ENCODE data around the gene PLAU. TPM values are rescaled to one million over a fixed set of nuclear protein-coding genes. Genes with fewer than 3 reads are reported as not detected.

The PLAU gene
- total and polyA plus RNA-seq, 3 donors from 2014 or later = 0.87 to 13.6 (median 1.7) TPM

DNA sequence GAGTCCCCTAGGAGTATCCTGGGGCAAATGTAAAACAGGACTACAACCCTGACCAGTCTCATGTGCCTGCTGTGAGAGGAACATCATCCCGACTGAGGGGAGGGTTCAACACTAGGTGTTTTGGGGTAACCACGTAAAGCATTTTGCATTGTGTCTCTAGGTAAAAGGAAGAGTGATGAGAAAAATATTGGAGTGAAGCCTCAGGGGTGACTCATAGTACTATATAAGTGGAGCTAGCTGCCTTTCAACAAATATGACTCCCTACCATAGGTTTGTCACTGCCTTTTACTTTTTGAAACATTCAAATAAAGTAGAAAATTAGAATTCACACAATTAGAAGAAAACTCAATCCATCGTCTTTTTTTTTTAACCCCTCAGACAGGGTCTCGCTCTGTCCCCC is 34.0 kb upstream of the PLAU start:
- intact Hi-C loops (cut with DNase I; ENCODE audit: low total_unique reads) = no loop called here
- TF ChIP-seq POLR2A (IDR thresholded peaks at IDR 0.05) = no peak
- TF ChIP-seq CTCF (IDR thresholded peaks at IDR 0.05) = no peak

GRCh38 chr10:73877533-73878160 is 33.3 kb upstream of the PLAU start:
- H3K9me3 ChIP-seq = no peaks in the 10 kb centered on the region
- peaks cover 10% of the 10 kb centered on the region for H3K4me1 ChIP-seq
- WGBS, 2 donors = 93 to 94% methylated on average over 9 of the region's 9 CpGs
- H3K36me3 ChIP-seq (ENCODE audit: low read depth, missing control alignments) = no peaks in the 10 kb centered on the region
- no peak for TF ChIP-seq POLR2A (IDR thresholded peaks at IDR 0.05)
- TF ChIP-seq CTCF (IDR thresholded peaks at IDR 0.05) = no peak
- no peak overlapping the region for H3K4me3 ChIP-seq
- intact Hi-C loops (cut with DNase I; ENCODE audit: low total_unique reads) = no loop called here
- no peak overlapping the region for H3K27ac ChIP-seq
- no peaks in the 10 kb centered on the region for H3K27me3 ChIP-seq
- no peak for DNase-seq

More for the DNA sequence above, 34.0 kb upstream of the PLAU start:
- H3K4me1 ChIP-seq = peaks cover 10% of the 10 kb centered on the region
- H3K27ac ChIP-seq = no peak overlapping the region
- no peak for DNase-seq
- H3K4me3 ChIP-seq = no peak overlapping the region
- H3K9me3 ChIP-seq = no peaks in the 10 kb centered on the region
- H3K36me3 ChIP-seq (ENCODE audit: low read depth, missing control alignments) = no peaks in the 10 kb centered on the region
- 84 to 85% methylated on average over 4 of the region's 4 CpGs for WGBS, 2 donors
- no peaks in the 10 kb centered on the region for H3K27me3 ChIP-seq

DNA sequence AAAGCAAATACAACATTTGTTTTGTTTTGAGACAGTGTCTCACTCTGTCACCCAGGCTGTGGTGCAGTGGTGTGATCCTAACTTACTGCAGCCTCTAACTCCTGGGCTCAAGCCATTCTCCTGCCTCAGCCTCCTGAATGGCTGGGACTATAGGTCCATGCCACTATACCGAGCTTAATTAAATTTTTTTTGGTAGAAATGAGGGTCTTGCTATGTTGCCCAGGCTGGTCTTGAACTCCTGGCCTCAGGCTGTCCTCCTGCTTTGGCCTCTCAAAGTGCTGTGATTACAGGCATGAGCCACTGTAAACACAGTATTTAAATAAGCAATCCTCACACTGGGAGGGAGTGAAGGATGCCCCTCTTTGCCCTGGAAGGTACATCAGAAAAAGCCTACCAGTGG is 32.6 kb upstream of the PLAU start:
- Histone ChIP-seq H3K4me1 (peaks cover 5% of the 10 kb centered on the region), H3K27ac (no peak overlapping the region), H3K36me3 (ENCODE audit: low read depth, missing control alignments) (no peaks in the 10 kb centered on the region), H3K27me3 (no peaks in the 10 kb centered on the region), H3K9me3 (no peaks in the 10 kb centered on the region), H3K4me3 (no peak overlapping the region)
- intact Hi-C loops (cut with DNase I; ENCODE audit: low total_unique reads) = no loop called here
- TF ChIP-seq POLR2A (IDR thresholded peaks at IDR 0.05) (no peak), CTCF (IDR thresholded peaks at IDR 0.05) (no peak)
- no peak for DNase-seq
- 79 to 96% methylated on average over 1 of the region's 1 CpG for WGBS, 2 donors

GRCh38 chr10:73879296-73880173 is 31.4 kb upstream of the PLAU start:
- peaks cover 5% of the 10 kb centered on the region for H3K4me1 ChIP-seq
- no peak overlapping the region for H3K4me3 ChIP-seq
- H3K27me3 ChIP-seq = no peaks in the 10 kb centered on the region
- peak; percentile 88 for DNase-seq
- H3K9me3 ChIP-seq = no peaks in the 10 kb centered on the region
- no peaks in the 10 kb centered on the region for H3K36me3 ChIP-seq (ENCODE audit: low read depth, missing control alignments)
- no peak overlapping the region for H3K27ac ChIP-seq
- 29 to 40% methylated on average over 14 of the region's 14 CpGs for WGBS, 2 donors
- TF ChIP-seq CTCF (IDR thresholded peaks at IDR 0.05) (peak; percentile 87 to 91 (median 89)), POLR2A (IDR thresholded peaks at IDR 0.05) (no peak)
- intact Hi-C loops (cut with DNase I; ENCODE audit: low total_unique reads) = loop anchor here (2.0 to 10.0 kb wide), 2 partner anchors 31 to 55 kb away; no protein-coding TSS in a partner anchor

All from testis (tissue), 3 donors.